GM12872 (cell line): Measurements from ENCODE around the gene SLC25A15.

Source experiments
- CTCF ChIP-seq: IDR thresholded peaks from 3 replicates; pipeline ENCODE4 v1.5.1; 2011; ENCODE audit warnings: low read depth, mild to moderate bottlenecking, low read length, moderate library complexity; ENCODE audit not compliant: insufficient read depth

SLC25A15 gene

GRCh38 chr13:40784540-40784939, 4.9 kb upstream of the SLC25A15 start:
- no peak for TF ChIP-seq CTCF

GRCh38 chr13:40786568-40786996, 2.8 kb upstream of the SLC25A15 start:
- TF ChIP-seq CTCF = no peak

GRCh38 chr13:40787062-40787461, 2.3 kb upstream of the SLC25A15 start:
- TF ChIP-seq CTCF = no peak

- no peak for TF ChIP-seq CTCF
Measured at GRCh38 chr13:40790154-40790616, 774 bp downstream of the SLC25A15 start.

- no peak for TF ChIP-seq CTCF
Measured at GRCh38 chr13:40792284-40793051, 3.1 kb downstream of the SLC25A15 start.

GRCh38 chr13:40793339-40793738, 3.9 kb downstream of the SLC25A15 start:
- no peak for TF ChIP-seq CTCF

- no peak for TF ChIP-seq CTCF
Measured at GRCh38 chr13:40794414-40795368, 5.3 kb downstream of the SLC25A15 start.
